ENCODE data around the gene SLC25A13.
"Not testable (repeated sequence)": the region's sequence is repeated elsewhere in the genome, so short reads cannot be mapped to it uniquely, and the experiment has no call there.

Gene SLC25A13

GRCh38 chr7:96297876-96298275 lies 24.0 kb downstream of the SLC25A13 start:
- Histone ChIP-seq H3K4me2 (ENCODE audit: insufficient read depth, low read length, poor library complexity, severe bottlenecking) (no peak overlapping the region), H3K14ac (ENCODE audit: low read length) (no peak overlapping the region), H2AK5ac (ENCODE audit: low read depth, low read length) (no peak overlapping the region), H3K4me1 (ENCODE audit: control insufficient read depth in 2 of 2, insufficient read depth in 1 of 2, low read depth in 1 of 2, low read length in 2 of 2) (peaks cover 0 to 2% of the 10 kb centered on the region in 2 donors), H3K18ac (ENCODE audit: low read length) (no peak overlapping the region), H3K79me1 (ENCODE audit: low read depth, low read length) (peaks cover under 1% of the 10 kb centered on the region), H3K36me3 (replicated peaks in 1 of 2; ENCODE audit: control insufficient read depth in 2 of 2, insufficient read depth in 2 of 2, low read length in 2 of 2) (peaks cover 0 to 16% of the 10 kb centered on the region in 2 donors), H4K91ac (ENCODE audit: low read depth, low read length, poor library complexity) (no peak overlapping the region), H2BK120ac (ENCODE audit: low read depth, low read length) (no peak overlapping the region), H2BK15ac (ENCODE audit: low read length) (no peak overlapping the region), H3K9ac (ENCODE audit: low read depth, low read length, poor library complexity) (no peak overlapping the region), H3K27me3 (ENCODE audit: control insufficient read depth in 3 of 3, insufficient read depth in 3 of 3, low read depth in 1 of 3, low read length in 3 of 3) (no peaks in the 10 kb centered on the region), H2BK12ac (ENCODE audit: low read length) (no peak overlapping the region), H3K23ac (ENCODE audit: low read depth, low read length, poor library complexity) (no peak overlapping the region), H3K9me3 (replicated peaks in 1 of 2; ENCODE audit: control insufficient read depth in 2 of 2, insufficient read depth in 1 of 2, low read depth in 1 of 2, low read length in 2 of 2) (no peaks in the 10 kb centered on the region), H4K8ac (ENCODE audit: low read depth, low read length) (no peak overlapping the region), H3K4ac (ENCODE audit: low read length) (no peak overlapping the region), H3K4me3 (ENCODE audit: low read length in 2 of 2) (no peak overlapping the region), H2AFZ (ENCODE audit: low read length) (no peak overlapping the region), H2BK5ac (ENCODE audit: low read length) (no peak overlapping the region), H3K27ac (replicated peaks; ENCODE audit: low read length) (no peak overlapping the region)
- no peak for DNase-seq (ENCODE audit: low spot score)

GRCh38 chr7:96297446-96297845 lies 24.5 kb downstream of the SLC25A13 start:
- H3K4me1 ChIP-seq (ENCODE audit: control insufficient read depth in 2 of 2, insufficient read depth in 1 of 2, low read depth in 1 of 2, low read length in 2 of 2); H2BK12ac ChIP-seq (ENCODE audit: low read length); H2AFZ ChIP-seq (ENCODE audit: low read length); H2BK15ac ChIP-seq (ENCODE audit: low read length); H3K27me3 ChIP-seq (ENCODE audit: control insufficient read depth in 3 of 3, insufficient read depth in 3 of 3, low read depth in 1 of 3, low read length in 3 of 3); H2AK5ac ChIP-seq (ENCODE audit: low read depth, low read length); DNase-seq (ENCODE audit: low spot score); H3K23ac ChIP-seq (ENCODE audit: low read depth, low read length, poor library complexity); H3K4me3 ChIP-seq (ENCODE audit: low read length in 2 of 2); H4K91ac ChIP-seq (ENCODE audit: low read depth, low read length, poor library complexity); H3K4me2 ChIP-seq (ENCODE audit: insufficient read depth, low read length, poor library complexity, severe bottlenecking); H3K79me1 ChIP-seq (ENCODE audit: low read depth, low read length); H2BK120ac ChIP-seq (ENCODE audit: low read depth, low read length); H3K14ac ChIP-seq (ENCODE audit: low read length); H3K27ac ChIP-seq (replicated peaks; ENCODE audit: low read length); H3K9me3 ChIP-seq (replicated peaks in 1 of 2; ENCODE audit: control insufficient read depth in 2 of 2, insufficient read depth in 1 of 2, low read depth in 1 of 2, low read length in 2 of 2); H3K4ac ChIP-seq (ENCODE audit: low read length); H2BK5ac ChIP-seq (ENCODE audit: low read length); H3K9ac ChIP-seq (ENCODE audit: low read depth, low read length, poor library complexity); H4K8ac ChIP-seq (ENCODE audit: low read depth, low read length); H3K18ac ChIP-seq (ENCODE audit: low read length): not testable (repeated sequence)
- WGBS, 2 donors (ENCODE audit: extremely low coverage in 2 of 2, insufficient read length in 2 of 2, insufficient replicate concordance in 1 of 2), result no CpG with 5 or more reads among the region's 5 CpGs
- H3K36me3 ChIP-seq (replicated peaks in 1 of 2; ENCODE audit: control insufficient read depth in 2 of 2, insufficient read depth in 2 of 2, low read length in 2 of 2), result peaks cover 0 to 16% of the 10 kb centered on the region in 2 donors

- not testable (repeated sequence) for H2BK12ac ChIP-seq (ENCODE audit: low read length); H3K9me3 ChIP-seq (replicated peaks in 1 of 2; ENCODE audit: control insufficient read depth in 2 of 2, insufficient read depth in 1 of 2, low read depth in 1 of 2, low read length in 2 of 2); H3K14ac ChIP-seq (ENCODE audit: low read length); H3K27me3 ChIP-seq (ENCODE audit: control insufficient read depth in 3 of 3, insufficient read depth in 3 of 3, low read depth in 1 of 3, low read length in 3 of 3); H4K91ac ChIP-seq (ENCODE audit: low read depth, low read length, poor library complexity); H2BK120ac ChIP-seq (ENCODE audit: low read depth, low read length); H2AK5ac ChIP-seq (ENCODE audit: low read depth, low read length); H3K27ac ChIP-seq (replicated peaks; ENCODE audit: low read length); H2BK15ac ChIP-seq (ENCODE audit: low read length); H3K9ac ChIP-seq (ENCODE audit: low read depth, low read length, poor library complexity); DNase-seq (ENCODE audit: low spot score); H2BK5ac ChIP-seq (ENCODE audit: low read length); H2AFZ ChIP-seq (ENCODE audit: low read length); H3K4me1 ChIP-seq (ENCODE audit: control insufficient read depth in 2 of 2, insufficient read depth in 1 of 2, low read depth in 1 of 2, low read length in 2 of 2); H4K8ac ChIP-seq (ENCODE audit: low read depth, low read length); H3K18ac ChIP-seq (ENCODE audit: low read length); H3K4me3 ChIP-seq (ENCODE audit: low read length in 2 of 2); H3K4me2 ChIP-seq (ENCODE audit: insufficient read depth, low read length, poor library complexity, severe bottlenecking); H3K79me1 ChIP-seq (ENCODE audit: low read depth, low read length); H3K4ac ChIP-seq (ENCODE audit: low read length); H3K23ac ChIP-seq (ENCODE audit: low read depth, low read length, poor library complexity)
- WGBS, 2 donors (ENCODE audit: extremely low coverage in 2 of 2, insufficient read length in 2 of 2, insufficient replicate concordance in 1 of 2), result no CpG with 5 or more reads among the region's 4 CpGs
- H3K36me3 ChIP-seq (replicated peaks in 1 of 2; ENCODE audit: control insufficient read depth in 2 of 2, insufficient read depth in 2 of 2, low read length in 2 of 2), result peaks cover 0 to 16% of the 10 kb centered on the region in 2 donors
Measured at GRCh38 chr7:96293911-96294310, 28.0 kb downstream of the SLC25A13 start.

- no peak overlapping the region for H2AFZ ChIP-seq (ENCODE audit: low read length)
- H3K4me2 ChIP-seq (ENCODE audit: insufficient read depth, low read length, poor library complexity, severe bottlenecking), result no peak overlapping the region
- no peak overlapping the region for H3K4me3 ChIP-seq (ENCODE audit: low read length in 2 of 2)
- H4K91ac ChIP-seq (ENCODE audit: low read depth, low read length, poor library complexity), result no peak overlapping the region
- no peak overlapping the region for H2BK120ac ChIP-seq (ENCODE audit: low read depth, low read length)
- peaks cover 0 to 7% of the 10 kb centered on the region in 2 donors for H3K9me3 ChIP-seq (replicated peaks in 1 of 2; ENCODE audit: control insufficient read depth in 2 of 2, insufficient read depth in 1 of 2, low read depth in 1 of 2, low read length in 2 of 2)
- H4K8ac ChIP-seq (ENCODE audit: low read depth, low read length), result no peak overlapping the region
- H3K79me1 ChIP-seq (ENCODE audit: low read depth, low read length), result peaks cover 3% of the 10 kb centered on the region
- no peak overlapping the region for H3K9ac ChIP-seq (ENCODE audit: low read depth, low read length, poor library complexity)
- WGBS, 2 donors (ENCODE audit: extremely low coverage in 2 of 2, insufficient read length in 2 of 2, insufficient replicate concordance in 1 of 2), result no CpG with 5 or more reads among the region's 4 CpGs
- H2BK12ac ChIP-seq (ENCODE audit: low read length), result no peak overlapping the region
- H2BK5ac ChIP-seq (ENCODE audit: low read length), result no peak overlapping the region
- no peak overlapping the region for H3K27ac ChIP-seq (replicated peaks; ENCODE audit: low read length)
- H3K36me3 ChIP-seq (replicated peaks in 1 of 2; ENCODE audit: control insufficient read depth in 2 of 2, insufficient read depth in 2 of 2, low read length in 2 of 2), result no peaks in the 10 kb centered on the region
- DNase-seq (ENCODE audit: low spot score), result no peak
- H3K14ac ChIP-seq (ENCODE audit: low read length), result no peak overlapping the region
- H3K18ac ChIP-seq (ENCODE audit: low read length), result no peak overlapping the region
- H3K4ac ChIP-seq (ENCODE audit: low read length), result no peak overlapping the region
- no peaks in the 10 kb centered on the region for H3K27me3 ChIP-seq (ENCODE audit: control insufficient read depth in 3 of 3, insufficient read depth in 3 of 3, low read depth in 1 of 3, low read length in 3 of 3)
- H3K4me1 ChIP-seq (ENCODE audit: control insufficient read depth in 2 of 2, insufficient read depth in 1 of 2, low read depth in 1 of 2, low read length in 2 of 2), result peaks cover 0 to 1% of the 10 kb centered on the region in 2 donors
- no peak overlapping the region for H2AK5ac ChIP-seq (ENCODE audit: low read depth, low read length)
- no peak overlapping the region for H2BK15ac ChIP-seq (ENCODE audit: low read length)
- no peak overlapping the region for H3K23ac ChIP-seq (ENCODE audit: low read depth, low read length, poor library complexity)
Measured at GRCh38 chr7:96287559-96287958, 34.3 kb downstream of the SLC25A13 start.
